LHCN-M2 (cell line): ENCODE measurements around the gene DPH6. TPM values are rescaled to one million over a fixed set of nuclear protein-coding genes. Genes with fewer than 3 reads are reported as not detected.
"Not testable (repeated sequence)": the region's sequence is repeated elsewhere in the genome, so short reads cannot be mapped to it uniquely, and the experiment has no call there.

Experiments used
- DNase-seq: peaks from one replicate; pipeline ENCODE4 v3.0.0-alpha.2; 2012; ENCODE audit warnings: low read depth
- polyA plus RNA-seq: library from polyadenylated mRNA; unstranded; fragments of >200 nt; gene quantifications from one replicate; pipeline ENCODE4 v1.2.1, GENCODE V29; 2012; ENCODE audit warnings: missing spikeins
- total RNA-seq: library from RNA; depleted of rRNA; stranded (reverse); fragments of >200 nt; gene quantifications from 2 replicates; pipeline ENCODE4 v1.2.3, GENCODE V29; 2014; rRNA removed

Gene DPH6, protein sequence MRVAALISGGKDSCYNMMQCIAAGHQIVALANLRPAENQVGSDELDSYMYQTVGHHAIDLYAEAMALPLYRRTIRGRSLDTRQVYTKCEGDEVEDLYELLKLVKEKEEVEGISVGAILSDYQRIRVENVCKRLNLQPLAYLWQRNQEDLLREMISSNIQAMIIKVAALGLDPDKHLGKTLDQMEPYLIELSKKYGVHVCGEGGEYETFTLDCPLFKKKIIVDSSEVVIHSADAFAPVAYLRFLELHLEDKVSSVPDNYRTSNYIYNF
- total RNA-seq, result 9.7 and 16.5 TPM in 2 replicates
- polyA plus RNA-seq, result 12.8 TPM

DNA sequence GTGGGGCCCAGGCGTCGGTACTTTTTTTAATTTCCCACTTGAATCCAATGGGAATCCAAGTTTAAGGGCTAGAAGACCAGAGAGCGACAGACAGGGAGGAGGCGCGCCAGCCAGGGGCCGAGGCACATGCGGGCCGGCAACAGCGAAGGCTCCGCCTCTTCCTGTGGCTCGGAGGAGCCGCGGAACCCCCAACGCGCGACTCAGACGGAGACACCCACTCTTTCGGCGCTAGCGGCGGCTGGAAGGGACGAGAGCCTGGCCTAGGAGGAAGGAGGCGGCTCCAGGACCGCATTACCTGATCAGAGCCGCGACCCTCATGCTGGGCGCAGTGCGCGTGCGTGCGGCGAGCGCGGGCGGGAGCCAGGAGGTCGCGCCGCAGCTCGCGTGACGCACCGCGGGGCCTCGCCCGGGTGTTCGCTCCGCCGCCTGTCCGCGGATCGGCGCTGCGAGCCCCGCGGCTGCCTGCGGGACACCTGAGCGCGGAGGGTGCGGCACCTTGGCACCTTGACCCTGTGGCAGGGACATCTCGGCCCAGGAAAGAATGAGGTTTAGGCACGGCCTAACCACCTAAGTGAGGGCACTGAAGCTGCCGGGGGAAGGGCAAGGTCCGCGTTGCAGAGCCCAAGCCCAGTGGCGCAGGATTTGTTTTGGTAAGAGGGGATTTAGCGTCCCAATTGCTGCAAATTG, at the start of gene DPH6:
Gene DPH6 (minus strand): TSS at position 342 of the 687 bp plus-strand sequence. CDS start 24 bp downstream, at position 318.
- DNase-seq, result peak; percentile 84

DNA sequence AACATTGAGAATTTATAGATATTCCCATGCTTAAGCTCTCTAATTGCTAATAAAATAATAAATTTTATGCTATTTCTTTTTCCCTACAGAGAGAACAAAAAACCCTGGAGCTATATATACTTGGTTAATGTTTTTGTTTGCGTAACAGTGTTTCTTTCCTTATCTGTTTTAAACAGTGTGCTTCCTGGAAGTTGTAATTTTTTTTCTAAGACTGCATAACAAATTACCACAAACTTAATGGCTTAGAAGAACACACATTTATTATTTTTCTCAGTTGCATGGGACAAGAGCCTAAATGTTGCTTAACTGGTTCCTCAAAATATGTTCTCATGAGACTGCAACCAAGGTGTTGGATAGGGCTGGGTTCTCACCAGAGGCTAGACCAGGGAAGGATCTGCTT, 49.7 kb upstream of the DPH6 start:
- DNase-seq, result no peak

GRCh38 chr15:35591987-35592386, 46.0 kb upstream of the DPH6 start:
- DNase-seq, result not testable (repeated sequence)

DNA sequence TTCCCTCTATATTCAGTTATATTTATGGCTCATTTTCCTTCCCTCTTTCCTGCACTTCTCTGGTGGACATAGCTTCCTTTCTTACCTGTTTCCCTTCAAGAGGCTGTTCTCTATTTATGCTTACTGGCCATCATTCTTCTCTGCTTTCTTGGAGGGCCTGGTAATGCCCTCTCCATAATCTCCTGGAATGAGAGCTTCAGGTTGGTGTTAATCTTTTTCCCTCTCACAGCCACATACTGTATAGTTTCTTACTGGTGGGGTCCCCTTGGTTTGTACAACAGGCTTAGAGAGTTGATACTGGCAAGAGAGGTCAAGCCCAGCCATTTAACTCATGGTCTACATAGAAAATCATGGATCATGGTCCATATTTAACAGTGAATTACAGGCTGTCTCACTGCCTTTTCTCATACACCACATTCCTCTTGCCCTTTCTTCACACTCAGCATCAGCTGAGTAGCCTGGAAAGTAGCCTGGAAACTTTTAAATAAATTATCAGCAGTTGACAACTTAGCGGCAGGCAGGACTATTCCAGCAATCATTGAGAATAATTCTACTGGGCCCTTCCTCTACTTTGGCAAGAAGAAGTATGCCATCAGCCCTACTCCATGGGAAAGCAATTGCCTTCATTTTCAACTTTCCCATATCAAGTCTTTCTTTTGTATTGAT, 38.0 kb upstream of the DPH6 start:
- no peak for DNase-seq

DNA sequence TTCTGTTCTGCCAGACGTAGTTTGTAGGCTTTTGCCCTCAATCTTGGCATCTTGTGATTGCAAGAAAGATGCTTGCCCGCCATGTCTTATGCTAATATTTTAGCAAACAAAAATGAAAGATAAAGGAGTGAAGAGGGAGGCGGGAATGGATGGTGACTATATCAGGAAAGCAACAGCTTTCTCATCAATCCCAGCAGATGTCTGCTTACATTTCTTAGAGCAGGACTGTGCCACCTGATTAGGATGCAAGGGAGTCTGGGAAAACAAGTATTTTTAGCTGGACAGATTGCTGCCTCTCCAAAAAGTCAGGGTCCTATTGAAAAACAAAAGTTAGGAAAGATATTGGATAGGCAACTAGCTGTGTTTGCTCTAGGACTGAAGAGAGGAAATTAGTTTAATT, 34.6 kb upstream of the DPH6 start:
- DNase-seq, result no peak

DNA sequence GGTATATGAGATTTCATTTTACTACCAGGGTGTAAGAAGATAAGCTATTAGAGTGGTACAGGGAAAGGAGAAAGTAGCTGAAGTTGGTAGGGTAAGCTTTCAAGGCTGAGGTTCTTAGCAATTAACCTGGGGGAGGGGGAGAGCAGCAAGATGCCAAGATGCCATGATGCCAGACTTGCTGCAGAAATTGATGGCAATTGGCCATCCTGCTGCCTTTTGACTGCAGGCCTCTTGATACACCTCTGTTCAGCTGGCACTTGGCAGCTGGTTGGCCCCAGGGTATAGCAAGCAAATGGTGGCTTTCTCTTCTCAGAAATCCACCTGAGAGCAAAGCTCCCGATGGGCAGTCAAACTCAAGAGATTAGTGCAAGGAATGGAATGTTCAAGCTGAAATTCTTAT, 21.4 kb upstream of the DPH6 start:
- DNase-seq, result no peak

GRCh38 chr15:35566991-35567390, 21.0 kb upstream of the DPH6 start:
- no peak for DNase-seq

DNA sequence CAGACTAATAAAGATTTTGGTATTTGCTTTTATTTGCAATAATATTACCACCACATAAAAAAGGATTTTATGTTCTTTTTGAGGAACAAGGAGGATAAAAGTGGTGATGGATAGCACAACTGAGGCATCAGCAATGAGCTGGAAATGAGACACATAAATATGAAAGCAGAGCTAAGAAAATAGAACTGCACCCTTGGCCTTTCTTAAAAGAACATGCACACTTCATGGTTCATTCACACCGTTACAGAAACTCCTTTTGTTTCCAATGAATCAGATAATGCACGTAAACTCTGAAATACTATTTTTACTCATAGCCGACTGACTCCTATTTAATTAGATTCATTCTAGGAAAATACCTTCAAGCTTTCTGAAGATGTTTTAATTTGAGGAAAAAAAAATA, 19.9 kb upstream of the DPH6 start:
- DNase-seq, result no peak

GRCh38 chr15:35562641-35563040, 16.7 kb upstream of the DPH6 start:
- no peak for DNase-seq

- DNase-seq, result no peak
Observed at GRCh38 chr15:35561308-35561707, 15.3 kb upstream of the DPH6 start.

DNA sequence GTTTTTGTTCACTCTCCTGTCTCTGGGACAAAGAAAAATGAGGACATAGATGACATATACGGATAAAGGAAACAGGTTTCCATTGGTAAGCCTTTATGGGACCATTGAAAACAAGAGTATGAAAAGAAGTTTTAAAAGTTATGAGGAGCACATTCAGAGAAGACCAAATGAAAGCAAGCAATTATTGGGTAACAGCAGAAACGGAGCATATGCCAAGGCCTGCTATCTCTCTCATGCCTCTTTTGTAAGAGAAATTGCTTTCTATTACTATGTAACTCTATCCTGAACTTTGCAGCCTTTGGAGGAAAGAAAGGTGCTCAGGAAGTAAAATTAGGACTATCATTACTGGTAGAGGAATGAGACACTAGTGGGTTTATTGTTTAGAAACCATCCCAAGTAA, 14.9 kb upstream of the DPH6 start:
- DNase-seq, result no peak

- no peak for DNase-seq
Observed at GRCh38 chr15:35560258-35560657, 14.3 kb upstream of the DPH6 start.

GRCh38 chr15:35559683-35560082, 13.7 kb upstream of the DPH6 start:
- DNase-seq, result no peak

- peak; percentile 80 for DNase-seq
Observed at GRCh38 chr15:35557544-35557943, 11.6 kb upstream of the DPH6 start.

- no peak for DNase-seq
Observed at GRCh38 chr15:35557012-35557411, 11.0 kb upstream of the DPH6 start.

- no peak for DNase-seq
Observed at GRCh38 chr15:35555244-35555643, 9.3 kb upstream of the DPH6 start.

- DNase-seq, result no peak
Observed at GRCh38 chr15:35550957-35551356, 5.0 kb upstream of the DPH6 start.

DNA sequence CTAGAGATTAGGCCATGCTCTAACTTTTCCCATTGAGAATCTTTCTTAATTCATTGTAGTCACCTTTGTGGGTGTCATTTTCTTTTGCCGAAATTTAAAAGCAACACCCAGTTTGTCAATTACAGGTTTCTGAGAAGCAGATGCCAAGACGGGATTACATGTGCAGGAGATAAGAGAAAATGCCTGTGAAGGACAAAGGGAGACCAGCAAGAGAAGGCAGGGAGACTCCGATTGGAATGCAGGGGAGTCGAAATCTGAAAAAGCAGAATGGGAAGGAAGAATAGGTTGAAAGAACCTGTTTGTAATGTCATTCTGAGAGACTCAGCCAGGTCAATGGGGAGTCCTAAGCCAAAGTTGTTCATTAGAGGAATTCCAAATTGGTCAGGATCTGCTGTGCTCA, 3.6 kb upstream of the DPH6 start:
- DNase-seq, result no peak

- no peak for DNase-seq
Observed at GRCh38 chr15:35548435-35548834, 2.5 kb upstream of the DPH6 start.

GRCh38 chr15:35547775-35548364, 1.9 kb upstream of the DPH6 start:
- DNase-seq, result no peak

DNA sequence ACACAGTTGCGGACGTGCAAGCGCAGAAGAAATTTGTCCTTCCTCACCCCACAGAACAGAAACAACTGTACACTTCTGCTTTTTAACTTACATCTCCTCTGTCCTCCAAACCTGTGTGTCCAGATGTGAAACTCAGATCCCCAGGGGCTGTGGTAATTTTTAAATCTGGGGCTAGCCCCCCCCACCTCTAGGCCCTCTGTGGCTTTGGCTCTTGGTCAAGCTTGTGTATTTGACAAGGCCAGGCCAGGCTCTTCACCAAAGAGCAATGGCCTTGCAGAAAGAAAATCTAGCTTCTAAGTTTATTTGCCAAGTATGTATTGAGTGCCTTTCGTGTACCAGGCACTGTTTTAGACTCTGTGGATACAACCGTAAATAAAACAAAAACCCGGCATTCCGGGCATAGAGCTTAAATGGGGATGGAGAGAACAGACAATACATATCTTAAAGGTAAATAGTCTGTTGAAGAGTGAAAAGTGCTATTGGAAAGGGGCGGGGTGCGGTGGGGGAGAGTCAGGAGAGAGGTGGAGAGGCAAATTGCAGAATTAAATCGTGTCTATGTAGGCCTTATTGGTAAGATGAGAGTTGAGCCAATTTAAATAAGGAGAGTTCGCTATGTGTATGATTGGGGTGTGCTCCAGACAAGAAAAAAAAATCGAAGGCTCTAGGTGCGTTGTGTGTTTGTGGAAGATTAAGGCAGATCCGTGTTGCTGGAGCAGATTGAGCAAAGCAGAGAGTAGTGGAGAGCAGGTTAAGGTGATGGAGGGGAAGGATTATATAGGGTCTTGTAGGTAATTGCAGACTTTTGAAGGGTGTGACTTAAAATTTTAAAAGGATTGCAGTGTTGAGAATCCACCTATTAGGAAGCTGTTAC, 781 bp upstream of the DPH6 start:
- DNase-seq, result no peak
